T-helper 2 cell treated with Interferon-gamma antibody and Interleukin-4, amounts not matched to agents 5 μg/mL and 100 μg/mL, for 36 hours (primary cell): ENCODE data around the gene MFRP.

Experiments
- DNase-seq: peaks from one replicate; pipeline ENCODE4 v3.0.0; 2021; ENCODE audit warnings: low spot score
- H3K27ac Mint-ChIP-seq: one replicate; pipeline ENCODE4 v1.8.0; 2021; ENCODE audit warnings: mild to moderate bottlenecking, mixed read lengths
- H3K27me3 Mint-ChIP-seq: one replicate; pipeline ENCODE4 v1.8.0; 2021; ENCODE audit warnings: low read depth, mixed read lengths
- H3K36me3 Mint-ChIP-seq: one replicate; pipeline ENCODE4 v1.8.0; 2021; ENCODE audit warnings: low read depth, mixed read lengths
- H3K4me1 Mint-ChIP-seq: one replicate; pipeline ENCODE4 v1.8.0; 2021; ENCODE audit warnings: low read depth, mixed read lengths
- H3K4me3 Mint-ChIP-seq: one replicate; pipeline ENCODE4 v1.8.0; 2022; ENCODE audit warnings: mild to moderate bottlenecking, moderate library complexity, mixed read lengths
- H3K9me3 Mint-ChIP-seq: one replicate; pipeline ENCODE4 v1.8.0; 2021; ENCODE audit warnings: mixed read lengths

Gene MFRP

DNA sequence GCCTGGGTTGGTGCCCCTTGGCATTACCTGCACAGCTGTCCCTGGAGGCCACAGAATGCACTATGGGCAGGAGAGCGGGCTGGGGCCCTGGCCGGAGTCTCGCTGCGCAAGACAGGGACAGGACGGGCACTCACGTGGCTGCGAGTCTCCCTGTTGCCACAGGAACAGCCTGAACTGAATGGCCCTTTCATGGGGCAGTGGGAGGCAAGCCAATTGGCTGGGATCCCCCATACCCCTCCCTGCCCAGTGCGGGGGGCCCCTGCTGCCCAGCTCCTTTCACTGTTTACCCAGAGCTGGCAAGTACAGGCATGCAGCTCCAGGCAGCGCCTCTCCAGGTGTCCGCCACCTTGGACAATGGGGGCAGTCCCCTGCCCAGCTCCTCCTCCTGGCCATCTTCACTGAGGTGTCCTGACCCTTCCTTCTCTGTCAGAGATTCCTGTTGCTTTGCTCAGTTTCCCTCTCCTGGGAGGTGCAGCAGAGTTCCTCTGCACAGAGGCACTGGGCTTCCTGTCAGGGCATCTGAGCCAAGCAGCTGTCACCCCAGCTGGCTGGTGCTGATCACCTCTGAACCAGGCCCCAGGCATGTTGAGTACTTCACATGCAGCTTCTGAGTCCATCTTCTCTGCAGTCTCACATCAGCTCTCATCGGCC lies 29.8 kb upstream of the MFRP start:
- H3K4me3 Mint-ChIP-seq, result no peak overlapping the region
- H3K27ac Mint-ChIP-seq, result no peak overlapping the region
- H3K36me3 Mint-ChIP-seq, result no peaks in the 10 kb centered on the region
- DNase-seq, result no peak
- H3K27me3 Mint-ChIP-seq, result no peaks in the 10 kb centered on the region
- no peaks in the 10 kb centered on the region for H3K9me3 Mint-ChIP-seq
- peaks cover 6% of the 10 kb centered on the region for H3K4me1 Mint-ChIP-seq

DNA sequence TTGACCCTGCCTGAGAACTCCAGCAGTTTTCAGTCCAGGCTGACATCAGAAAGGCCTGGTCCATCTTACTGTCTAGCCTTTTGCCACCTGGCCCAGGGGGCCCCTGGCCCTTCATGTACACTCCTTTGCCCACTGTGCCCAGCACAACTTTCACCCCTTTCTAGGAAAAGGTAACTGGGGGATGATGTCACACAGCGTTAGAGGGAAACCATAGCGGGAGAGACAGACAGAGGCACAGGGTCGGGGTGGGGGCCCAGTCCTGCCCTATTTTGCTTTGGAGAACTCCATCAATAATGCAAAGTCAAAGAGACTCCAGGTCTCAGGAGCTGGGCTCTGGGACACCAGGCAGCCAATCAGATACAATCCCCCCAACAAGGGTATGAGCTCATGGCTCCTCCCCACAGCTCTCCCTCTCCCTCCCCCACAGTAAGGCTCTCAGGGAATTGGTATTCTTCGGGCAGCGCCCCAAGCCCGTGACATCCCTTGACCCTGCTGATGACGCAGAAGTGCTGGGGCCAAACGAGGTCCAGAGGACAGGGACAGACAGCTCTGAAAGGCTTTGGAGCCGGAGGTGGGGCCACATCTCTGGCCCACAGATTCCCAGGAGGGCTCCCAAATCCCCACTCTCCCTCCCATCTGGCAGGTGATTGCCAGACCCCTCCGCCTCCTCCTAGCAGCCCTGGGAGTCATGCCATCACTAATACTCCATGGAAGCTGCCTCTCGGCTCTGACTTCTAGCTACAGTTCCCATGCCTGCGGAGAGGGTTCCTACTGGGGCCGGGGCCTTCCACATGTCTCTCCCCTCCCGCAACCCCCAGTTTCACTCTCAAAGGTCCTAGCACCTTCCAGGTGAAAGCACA lies 29.1 kb upstream of the MFRP start:
- H3K4me3 Mint-ChIP-seq, result no peak overlapping the region
- no peak for DNase-seq
- H3K4me1 Mint-ChIP-seq, result no peaks in the 10 kb centered on the region
- no peak overlapping the region for H3K27ac Mint-ChIP-seq
- no peaks in the 10 kb centered on the region for H3K27me3 Mint-ChIP-seq
- no peaks in the 10 kb centered on the region for H3K36me3 Mint-ChIP-seq
- H3K9me3 Mint-ChIP-seq, result no peaks in the 10 kb centered on the region

DNA sequence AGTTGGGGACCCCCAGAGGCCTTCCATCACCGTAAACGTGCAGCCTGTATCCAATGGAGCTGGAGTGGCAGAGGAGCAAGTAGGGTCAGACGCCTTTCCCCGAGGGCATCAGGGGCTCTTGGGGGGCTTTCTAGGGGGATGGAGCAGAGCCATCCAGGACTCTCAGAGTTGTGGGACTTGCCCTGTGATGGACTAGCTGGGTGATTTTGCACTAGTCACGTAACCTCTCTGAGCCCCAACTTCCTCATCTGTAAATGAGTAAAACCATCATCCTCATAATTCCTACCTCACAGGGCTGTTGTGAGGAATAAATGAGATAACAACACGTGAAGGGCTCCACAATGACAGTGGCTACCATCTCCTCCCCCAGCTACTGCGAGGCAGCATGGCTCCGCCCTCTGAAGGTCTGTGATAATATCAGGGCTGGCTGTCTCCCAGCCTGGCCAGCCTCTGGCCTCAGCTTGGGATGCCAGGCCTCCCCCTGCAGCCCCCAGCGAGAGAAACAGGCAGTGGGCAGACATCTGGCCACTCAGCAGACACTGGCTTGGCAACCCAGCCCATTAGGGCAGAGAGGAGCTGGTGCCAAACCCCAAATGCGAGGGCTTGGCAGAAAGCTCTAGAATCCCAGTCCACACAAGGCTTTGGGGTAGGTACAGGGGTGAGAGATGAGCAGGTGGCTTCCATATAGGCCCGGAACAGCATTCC lies 28.3 kb upstream of the MFRP start:
- DNase-seq, result no peak
- H3K4me1 Mint-ChIP-seq, result no peaks in the 10 kb centered on the region
- H3K27ac Mint-ChIP-seq, result no peak overlapping the region
- H3K9me3 Mint-ChIP-seq, result no peaks in the 10 kb centered on the region
- H3K27me3 Mint-ChIP-seq, result no peaks in the 10 kb centered on the region
- no peak overlapping the region for H3K4me3 Mint-ChIP-seq
- no peaks in the 10 kb centered on the region for H3K36me3 Mint-ChIP-seq

DNA sequence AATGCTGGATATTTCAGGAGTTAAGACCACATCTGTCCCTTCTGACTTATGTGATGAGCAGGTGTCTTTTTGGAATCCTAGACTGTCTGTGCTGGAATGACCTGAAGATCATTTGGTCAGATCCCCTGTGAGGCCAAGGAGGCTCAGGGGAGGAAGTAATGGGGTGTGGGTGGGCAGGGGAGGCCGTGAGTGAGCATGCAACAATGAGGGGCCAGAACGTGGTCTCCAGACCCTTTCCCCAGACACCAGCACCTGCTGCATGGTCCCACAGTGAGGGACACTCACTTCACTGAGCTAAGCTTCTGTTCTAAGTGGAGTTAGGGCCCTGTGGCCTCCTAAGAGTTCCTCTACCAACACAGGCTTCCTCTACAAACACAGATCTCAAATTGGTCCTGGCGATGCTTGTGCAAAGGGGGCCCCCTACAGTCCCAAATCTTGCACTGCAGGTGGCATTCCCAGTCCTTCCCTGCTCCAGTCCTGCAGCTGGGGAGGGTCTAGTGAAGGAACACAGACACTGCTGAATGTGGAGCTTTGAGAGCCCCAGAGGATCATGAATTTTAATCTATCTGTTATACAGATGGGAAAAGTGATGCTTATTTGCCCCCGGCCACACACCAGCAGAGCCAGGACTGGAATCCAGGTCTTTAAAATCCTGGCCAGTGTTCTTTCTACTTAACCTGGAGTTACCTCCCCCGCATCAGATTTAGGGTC lies 27.6 kb upstream of the MFRP start:
- no peaks in the 10 kb centered on the region for H3K4me1 Mint-ChIP-seq
- no peak overlapping the region for H3K27ac Mint-ChIP-seq
- no peaks in the 10 kb centered on the region for H3K36me3 Mint-ChIP-seq
- H3K4me3 Mint-ChIP-seq, result no peak overlapping the region
- no peaks in the 10 kb centered on the region for H3K9me3 Mint-ChIP-seq
- no peaks in the 10 kb centered on the region for H3K27me3 Mint-ChIP-seq
- no peak for DNase-seq

DNA sequence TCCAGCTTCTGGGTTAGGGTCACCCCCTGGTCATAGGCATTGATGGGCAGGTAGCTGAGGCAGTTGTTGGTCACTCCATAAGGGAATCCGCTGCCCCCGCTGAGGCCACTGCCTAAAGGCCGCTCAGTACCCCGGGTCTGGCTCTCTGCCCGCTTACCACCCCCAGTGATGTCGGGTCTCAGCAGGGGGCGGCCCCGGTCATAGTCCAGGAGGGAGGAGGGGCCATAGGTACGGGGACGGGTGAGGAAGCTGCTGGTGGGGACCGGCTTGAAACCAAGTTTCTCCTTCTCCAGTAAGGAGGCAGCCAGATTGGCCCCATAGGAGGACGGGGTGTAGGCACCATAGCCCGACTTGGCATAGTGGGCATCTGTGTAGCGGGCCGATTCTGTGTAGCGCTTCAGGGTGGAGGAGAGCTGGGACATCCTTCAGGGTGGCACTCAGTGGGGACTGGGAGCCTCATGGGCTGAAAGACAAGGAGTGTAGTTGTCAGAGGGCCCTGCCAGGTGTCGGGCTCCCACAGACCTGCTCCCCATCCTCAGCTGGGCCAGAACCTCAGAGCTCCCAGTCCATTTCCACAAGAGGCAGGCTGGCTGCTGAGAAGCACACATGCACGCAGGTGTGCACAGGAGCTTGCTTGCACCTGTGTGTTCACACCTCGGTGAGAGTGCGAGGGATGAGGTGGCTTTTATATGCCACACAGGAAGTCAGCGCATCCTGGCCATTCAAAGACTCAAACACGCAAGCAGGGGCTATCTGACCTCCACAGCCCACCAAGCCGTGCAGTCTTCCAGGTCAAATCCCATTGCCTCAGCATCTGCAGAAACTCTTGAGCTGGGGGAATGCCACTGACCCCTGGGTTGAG lies 26.8 kb upstream of the MFRP start:
- no peaks in the 10 kb centered on the region for H3K4me1 Mint-ChIP-seq
- H3K27ac Mint-ChIP-seq, result no peak overlapping the region
- no peak for DNase-seq
- no peak overlapping the region for H3K4me3 Mint-ChIP-seq
- H3K36me3 Mint-ChIP-seq, result no peaks in the 10 kb centered on the region
- no peaks in the 10 kb centered on the region for H3K9me3 Mint-ChIP-seq
- no peaks in the 10 kb centered on the region for H3K27me3 Mint-ChIP-seq

DNA sequence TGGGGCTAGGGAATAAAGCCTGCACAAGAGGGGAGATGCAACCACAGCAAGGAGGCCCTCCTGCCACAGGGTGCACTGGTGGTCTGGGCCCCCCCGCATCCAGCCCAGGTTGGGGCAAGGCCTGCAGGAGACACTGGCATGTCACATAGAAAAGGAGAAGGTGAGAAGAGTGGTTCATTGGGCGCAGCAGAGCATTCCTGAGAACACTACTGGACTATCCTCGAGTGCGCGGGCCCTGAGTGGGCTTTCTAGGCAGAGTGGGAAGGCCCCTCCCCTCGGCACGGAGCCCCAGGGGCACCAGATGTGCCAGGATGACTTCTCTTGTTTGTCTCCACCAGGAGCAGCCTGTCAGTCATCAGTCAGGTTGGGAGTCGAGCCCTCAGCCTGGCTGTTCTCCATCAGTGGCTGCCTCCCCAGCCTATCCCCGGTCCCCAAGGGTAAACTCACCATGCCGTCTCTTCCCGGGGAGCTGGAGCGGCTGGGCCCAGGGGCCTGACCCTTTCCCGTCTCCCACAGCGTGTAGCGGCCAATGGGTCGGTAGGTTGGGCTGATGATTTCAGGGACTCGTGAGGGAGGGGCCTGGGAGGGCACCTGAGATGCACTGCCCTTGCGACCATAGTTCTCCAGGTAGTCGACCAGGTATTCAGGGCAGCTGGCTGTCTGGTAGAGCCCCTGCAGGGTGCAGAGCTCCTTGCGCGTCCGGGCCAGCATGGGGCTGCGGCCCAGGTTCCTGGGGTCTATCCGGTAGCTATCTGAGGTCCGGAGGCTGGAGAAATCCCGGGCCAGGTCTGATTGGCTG lies 26.0 kb upstream of the MFRP start:
- DNase-seq, result no peak
- Mint-ChIP-seq H3K4me3 (no peak overlapping the region), H3K27ac (no peak overlapping the region)

DNA sequence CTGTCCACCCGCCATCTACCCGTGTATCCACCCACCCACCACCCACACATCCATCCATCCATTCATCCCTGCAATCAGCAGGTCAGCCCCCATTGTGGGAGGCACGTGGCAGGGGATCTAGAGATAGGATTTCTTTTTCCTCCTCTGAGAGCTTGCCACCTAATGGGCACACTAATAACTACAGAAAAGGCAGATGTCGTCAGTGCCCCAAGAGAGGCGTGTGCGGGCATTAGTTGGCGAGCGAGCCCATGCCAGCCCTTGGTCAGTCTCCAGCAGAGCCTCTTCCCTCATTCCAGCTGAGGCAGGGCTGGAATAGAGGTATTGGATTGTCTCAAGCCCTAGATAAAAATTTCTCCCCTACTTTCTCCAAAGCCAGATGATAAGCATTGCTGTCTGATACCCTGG lies 25.3 kb upstream of the MFRP start:
- Mint-ChIP-seq H3K9me3 (no peaks in the 10 kb centered on the region), H3K36me3 (no peaks in the 10 kb centered on the region), H3K27me3 (peaks cover 3% of the 10 kb centered on the region), H3K4me3 (no peak overlapping the region), H3K27ac (no peak overlapping the region), H3K4me1 (no peaks in the 10 kb centered on the region)
- no peak for DNase-seq

More for the DNA sequence above, 26.0 kb upstream of the MFRP start:
- Mint-ChIP-seq H3K4me1 (no peaks in the 10 kb centered on the region), H3K9me3 (no peaks in the 10 kb centered on the region), H3K36me3 (no peaks in the 10 kb centered on the region), H3K27me3 (no peaks in the 10 kb centered on the region)

DNA sequence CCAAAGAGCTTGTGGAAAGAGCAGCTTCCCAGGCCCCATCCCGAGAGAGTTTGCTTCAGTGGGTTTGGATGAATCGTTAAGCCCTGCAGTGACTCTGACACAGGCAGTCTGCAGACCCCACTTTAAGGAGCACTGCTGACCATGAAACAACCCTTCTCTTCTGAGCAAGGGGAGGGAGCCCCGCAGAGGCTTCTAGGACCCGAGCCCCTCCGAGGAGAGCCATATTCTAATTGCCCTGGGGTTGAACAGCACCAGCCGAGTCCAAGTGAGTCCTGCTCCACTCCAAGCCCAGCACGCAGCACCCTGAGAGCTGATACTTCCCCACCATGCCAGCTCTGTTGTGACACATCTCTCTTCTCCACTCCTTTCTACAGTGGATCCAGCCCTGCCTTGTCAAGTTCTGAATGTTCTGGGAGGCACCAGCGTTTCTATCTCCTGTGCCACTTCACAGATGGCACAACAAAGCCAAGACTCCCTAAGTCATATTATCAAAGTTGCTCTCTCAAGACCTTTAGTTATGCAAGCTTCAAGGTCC lies 24.6 kb upstream of the MFRP start:
- H3K27ac Mint-ChIP-seq, result no peak overlapping the region
- H3K36me3 Mint-ChIP-seq, result no peaks in the 10 kb centered on the region
- no peaks in the 10 kb centered on the region for H3K4me1 Mint-ChIP-seq
- H3K27me3 Mint-ChIP-seq, result peaks cover 10% of the 10 kb centered on the region
- no peak overlapping the region for H3K4me3 Mint-ChIP-seq
- no peak for DNase-seq
- H3K9me3 Mint-ChIP-seq, result no peaks in the 10 kb centered on the region

DNA sequence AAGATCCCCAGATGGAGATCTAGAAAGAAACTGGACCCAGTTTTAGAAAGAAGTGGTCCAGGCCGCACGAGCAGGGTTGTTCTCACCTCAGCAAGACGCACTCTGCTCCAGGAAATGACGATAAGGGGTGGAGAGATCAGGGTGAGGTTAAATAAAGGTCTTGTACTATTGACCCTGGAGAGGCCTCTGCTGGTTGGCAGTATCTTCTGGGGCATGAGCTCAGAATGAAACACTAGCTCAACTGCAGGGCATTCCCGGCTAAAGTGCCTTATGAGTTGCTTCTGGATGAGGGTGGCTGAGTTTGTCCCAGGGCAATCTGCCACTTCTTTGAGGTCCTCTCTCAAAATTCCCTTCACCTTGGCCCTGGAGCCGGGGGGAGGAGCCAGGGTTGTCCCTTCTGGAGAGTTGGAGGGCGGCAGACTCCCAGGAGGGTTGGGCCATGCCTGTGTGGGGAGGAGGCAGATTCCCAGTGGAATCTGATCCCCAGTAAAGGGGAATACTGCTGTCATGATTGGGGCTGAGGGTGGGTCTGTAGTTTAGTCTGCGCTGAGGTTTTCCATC lies 24.1 kb upstream of the MFRP start:
- H3K4me3 Mint-ChIP-seq, result no peak overlapping the region
- no peaks in the 10 kb centered on the region for H3K36me3 Mint-ChIP-seq
- no peak for DNase-seq
- H3K4me1 Mint-ChIP-seq, result no peaks in the 10 kb centered on the region
- no peaks in the 10 kb centered on the region for H3K9me3 Mint-ChIP-seq
- H3K27me3 Mint-ChIP-seq, result peaks cover 12% of the 10 kb centered on the region
- no peak overlapping the region for H3K27ac Mint-ChIP-seq

DNA sequence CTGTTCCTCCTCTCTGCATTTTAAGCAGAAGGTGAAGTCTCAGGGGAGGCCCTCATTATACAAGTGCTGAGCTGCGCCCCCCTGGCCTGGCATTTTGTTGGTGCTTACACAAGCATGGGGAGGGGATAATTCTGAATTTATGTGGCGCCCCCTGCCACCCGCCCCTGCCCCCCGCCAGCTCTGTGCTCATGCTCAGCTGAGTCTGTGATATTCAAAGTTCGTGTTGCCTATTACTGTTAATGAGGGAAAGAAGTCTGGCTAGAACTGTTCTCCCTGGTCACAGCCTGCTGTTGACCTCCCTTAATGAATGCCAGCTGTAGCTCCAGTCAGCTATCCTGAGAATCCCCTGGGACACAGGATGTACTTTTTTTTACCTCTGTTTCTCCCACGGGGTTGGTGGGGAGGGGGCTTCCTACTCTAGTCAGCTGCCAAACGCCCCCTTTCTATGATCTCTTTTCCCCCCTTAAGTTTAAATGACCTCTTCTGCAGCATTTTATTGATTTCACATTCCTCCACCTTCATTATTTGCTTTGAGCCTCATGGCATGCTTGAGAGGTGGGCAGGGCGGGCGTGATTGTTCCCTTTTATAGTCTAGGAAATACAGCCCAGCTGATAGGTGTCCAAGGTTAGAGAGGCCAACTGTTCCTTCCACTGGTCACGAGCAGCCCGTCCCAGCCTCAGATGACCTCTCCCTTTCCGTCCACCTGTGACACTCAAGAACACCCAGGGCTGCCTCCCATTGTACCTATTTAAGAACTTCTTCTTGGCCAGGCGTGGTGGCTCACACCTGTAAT lies 22.8 kb upstream of the MFRP start:
- no peak for DNase-seq
- Mint-ChIP-seq H3K36me3 (no peaks in the 10 kb centered on the region), H3K9me3 (no peaks in the 10 kb centered on the region), H3K4me3 (no peak overlapping the region), H3K4me1 (peaks cover 2% of the 10 kb centered on the region), H3K27me3 (peaks cover 25% of the 10 kb centered on the region), H3K27ac (no peak overlapping the region)

DNA sequence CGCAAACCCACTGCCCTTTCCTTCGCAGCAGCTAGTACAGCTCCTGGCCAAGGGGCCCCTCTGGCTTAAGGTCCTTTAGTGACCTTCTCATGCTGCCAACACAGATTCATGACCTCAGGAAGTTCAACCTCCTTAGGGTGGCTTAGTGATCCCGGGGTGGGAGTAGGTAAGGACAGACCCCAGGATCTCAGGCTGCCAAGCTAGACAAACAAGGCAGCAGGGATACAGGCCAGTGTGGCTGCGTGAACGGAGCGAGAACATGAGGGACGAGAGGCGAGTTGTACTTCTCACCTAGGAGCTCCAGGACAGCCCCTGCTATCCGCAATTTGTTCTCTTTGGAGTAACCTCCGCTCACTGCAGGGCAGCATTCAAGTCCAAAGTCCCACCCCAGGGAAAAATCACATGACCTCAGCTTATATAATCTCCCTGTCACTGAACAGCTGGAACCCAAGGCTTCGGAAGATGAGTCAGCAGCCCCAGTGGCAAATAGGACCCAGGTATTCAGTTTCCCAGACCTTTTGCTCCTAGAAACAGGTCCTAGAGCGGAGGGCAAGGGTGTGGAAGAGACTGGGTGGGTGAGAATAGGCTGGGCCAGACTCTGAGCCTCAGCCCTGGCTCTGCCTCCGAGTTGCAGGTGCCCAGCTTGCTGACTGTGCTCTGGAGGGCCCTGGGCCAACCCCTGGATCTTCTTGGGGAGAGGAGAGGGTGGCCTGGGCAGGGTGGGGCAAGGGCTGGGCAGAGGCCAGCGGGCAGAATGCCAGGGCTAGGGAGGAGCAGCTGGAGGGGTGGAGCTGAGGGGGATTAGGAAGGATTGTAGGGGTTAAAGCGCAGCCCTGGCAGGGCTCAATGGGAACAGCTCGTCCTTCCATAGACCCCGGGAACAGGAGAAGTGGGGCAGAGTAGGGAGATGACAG lies 21.9 kb upstream of the MFRP start:
- no peak overlapping the region for H3K27ac Mint-ChIP-seq
- peaks cover 25% of the 10 kb centered on the region for H3K27me3 Mint-ChIP-seq
- H3K36me3 Mint-ChIP-seq, result no peaks in the 10 kb centered on the region
- H3K9me3 Mint-ChIP-seq, result no peaks in the 10 kb centered on the region
- no peak overlapping the region for H3K4me3 Mint-ChIP-seq
- no peak for DNase-seq
- peaks cover 2% of the 10 kb centered on the region for H3K4me1 Mint-ChIP-seq
